Testis (tissue), 3 donors: ENCODE data around the gene C3. TPM values are rescaled to one million over a fixed set of nuclear protein-coding genes. Genes with fewer than 3 reads are reported as not detected.

Experiments
- DNase-seq: peaks from one replicate; pipeline ENCODE4 v3.0.0-alpha.2; 2019
- H3K27ac ChIP-seq, 2 donors: fragments of 200-600 bp; sonication (generic); one replicate each; pipeline ENCODE4 v1.5.1; 2019
- H3K27me3 ChIP-seq: fragments of 200-600 bp; sonication (generic); one replicate; pipeline ENCODE4 v1.5.1; 2019
- H3K36me3 ChIP-seq: fragments of 200-600 bp; sonication (generic); one replicate; pipeline ENCODE4 v1.5.1; 2017; ENCODE audit warnings: low read depth; ENCODE audit errors: missing control alignments
- H3K4me1 ChIP-seq: fragments of 200-600 bp; sonication (generic); one replicate; pipeline ENCODE4 v1.5.1; 2019
- H3K4me3 ChIP-seq, 2 donors: fragments of 200-600 bp; sonication (generic); one replicate each; pipeline ENCODE4 v1.5.1; 2017 to 2019
- H3K9me3 ChIP-seq: fragments of 200-600 bp; sonication (generic); one replicate; pipeline ENCODE4 v1.5.1; 2017
- POLR2A ChIP-seq: fragments of 450-650 bp; IDR thresholded peaks from one replicate; pipeline ENCODE4 v1.6.1; 2017; ENCODE audit warnings: antibody characterized with exemption, mild to moderate bottlenecking, moderate library complexity
- WGBS, 2 donors: methylation state at CpG; one replicate each; pipeline ENCODE4 v1.1.5; 2018; 5-methylcytosine and 5-hydroxymethylcytosine counted together
- intact Hi-C: fragments of 100-400 bp; cut with DNase I; formaldehyde crosslinking; loops from one replicate; pipeline ENCODE4 v1.15.1; 2023; ENCODE audit warnings: low total_unique reads
- polyA plus RNA-seq: library from polyadenylated mRNA; stranded (reverse); fragments of 350-450 nt; fragmentation: Illumina TruSeq; extraction: RNeasy Lipid Tissue Mini Kit (QIAGEN cat#74804); gene quantifications from one replicate; pipeline ENCODE4 v1.2.3, GENCODE V29; 2014; ENCODE audit warnings: low read depth, low replicate concordance; ENCODE audit not compliant: insufficient read depth
- total RNA-seq, 2 donors: library from RNA; depleted of rRNA; stranded (reverse); fragments of >200 nt; gene quantifications; one replicate each; pipeline ENCODE4 v1.2.3, GENCODE V29; 2016
- TF ChIP-seq, protein P1 (sequence below), 3 experiments: fragments of 450-650 bp in 2 of 3; fragments of 200-600 bp in 1 of 3; sonication (generic) in 1 of 3; IDR thresholded peaks; one replicate each; pipeline ENCODE4 v1.5.1; 2016 to 2019; ENCODE audit warnings: antibody characterized with exemption in 3 of 3, mild to moderate bottlenecking in 2 of 3, moderate library complexity in 1 of 3

C3 gene
- total and polyA plus RNA-seq, 3 donors from 2014 or later: 49.5 to 500 (median 131) TPM

DNA sequence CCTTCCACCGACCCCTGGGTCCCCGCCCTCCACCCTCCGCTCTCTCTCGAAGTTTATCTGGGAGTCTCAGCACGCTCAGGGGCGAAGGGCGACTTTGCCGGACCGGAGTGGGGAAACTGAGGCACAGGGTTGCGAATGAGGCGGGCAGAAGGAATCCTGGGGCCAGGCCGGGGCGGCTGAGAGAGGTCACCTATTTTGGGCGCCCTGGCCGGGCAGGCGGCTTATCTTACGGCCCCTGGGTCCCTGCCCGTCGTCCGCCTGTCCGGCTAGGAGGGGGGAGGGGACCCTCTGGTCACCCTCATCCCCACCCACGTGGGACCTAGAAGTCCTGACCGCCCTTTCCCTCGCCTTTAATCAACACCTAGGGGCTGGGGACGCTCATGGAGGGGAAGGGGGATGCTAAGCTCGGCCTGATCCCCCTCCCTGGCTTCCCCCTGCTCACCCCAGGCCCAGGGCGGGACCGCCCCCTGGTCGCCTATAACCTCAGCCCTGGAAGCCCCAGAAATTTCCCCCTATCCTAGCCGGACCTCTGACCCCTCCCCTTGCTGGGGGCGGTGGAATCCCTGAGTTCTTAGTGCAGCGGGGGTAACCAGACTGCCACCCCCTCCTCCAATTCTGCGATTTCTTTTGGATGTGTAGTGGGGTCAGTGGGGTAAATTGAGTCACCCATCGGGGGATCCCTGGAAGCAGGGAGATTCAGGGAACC lies 19.6 kb upstream of the C3 start:
- Histone ChIP-seq H3K4me1 (peaks cover 41% of the 10 kb centered on the region), H3K9me3 (no peaks in the 10 kb centered on the region), H3K36me3 (no peaks in the 10 kb centered on the region), H3K27me3 (no peaks in the 10 kb centered on the region), H3K4me3 (peak overlapping the region; percentile 75 to 88), H3K27ac (peak overlapping the region; percentile 77 to 94)
- TF ChIP-seq, protein P1, sequence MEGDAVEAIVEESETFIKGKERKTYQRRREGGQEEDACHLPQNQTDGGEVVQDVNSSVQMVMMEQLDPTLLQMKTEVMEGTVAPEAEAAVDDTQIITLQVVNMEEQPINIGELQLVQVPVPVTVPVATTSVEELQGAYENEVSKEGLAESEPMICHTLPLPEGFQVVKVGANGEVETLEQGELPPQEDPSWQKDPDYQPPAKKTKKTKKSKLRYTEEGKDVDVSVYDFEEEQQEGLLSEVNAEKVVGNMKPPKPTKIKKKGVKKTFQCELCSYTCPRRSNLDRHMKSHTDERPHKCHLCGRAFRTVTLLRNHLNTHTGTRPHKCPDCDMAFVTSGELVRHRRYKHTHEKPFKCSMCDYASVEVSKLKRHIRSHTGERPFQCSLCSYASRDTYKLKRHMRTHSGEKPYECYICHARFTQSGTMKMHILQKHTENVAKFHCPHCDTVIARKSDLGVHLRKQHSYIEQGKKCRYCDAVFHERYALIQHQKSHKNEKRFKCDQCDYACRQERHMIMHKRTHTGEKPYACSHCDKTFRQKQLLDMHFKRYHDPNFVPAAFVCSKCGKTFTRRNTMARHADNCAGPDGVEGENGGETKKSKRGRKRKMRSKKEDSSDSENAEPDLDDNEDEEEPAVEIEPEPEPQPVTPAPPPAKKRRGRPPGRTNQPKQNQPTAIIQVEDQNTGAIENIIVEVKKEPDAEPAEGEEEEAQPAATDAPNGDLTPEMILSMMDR (IDR thresholded peaks at IDR 0.05): no peak
- no peak for TF ChIP-seq POLR2A
- intact Hi-C loops: no loop called here
- WGBS, 2 donors: 0 to 1% methylated on average over 4 to 30 of the region's 34 CpGs
- DNase-seq: no peak

DNA sequence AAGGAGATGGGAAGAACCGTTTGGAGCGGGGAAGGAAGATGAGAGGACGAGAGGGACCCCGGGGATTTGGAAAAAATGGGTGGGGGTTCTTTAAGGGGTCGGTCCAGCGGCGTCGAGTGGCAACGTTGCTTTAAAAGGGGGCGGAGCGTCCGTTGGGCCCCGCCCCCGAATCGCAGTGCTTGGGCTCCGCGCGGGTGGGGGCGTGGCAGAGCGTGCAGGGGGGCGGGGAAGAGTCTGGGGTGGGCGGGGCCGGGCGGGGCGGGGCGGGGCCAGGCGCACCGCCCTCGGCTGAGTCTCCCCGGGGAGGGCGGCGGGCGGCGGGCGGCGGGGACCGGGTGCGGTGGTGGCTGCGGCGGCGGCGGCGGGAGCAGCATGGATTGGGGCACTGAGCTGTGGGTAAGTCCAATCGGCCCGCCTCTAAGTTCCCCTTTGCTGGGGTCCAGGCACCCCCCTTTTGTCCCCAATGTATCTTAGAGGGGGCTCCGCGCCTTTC lies 19.0 kb upstream of the C3 start, which contains the start of gene TRIP10:
Gene TRIP10, plus strand, starts transcription at position 291 of the 493 bp plus-strand sequence. Its CDS starts 82 bp downstream, at position 373.
- Histone ChIP-seq H3K4me3 (peak within 1 kb of the TSS; percentile 75 to 88), H3K27me3 (no peaks in the 10 kb centered on the region), H3K4me1 (peaks cover 35% of the 10 kb centered on the region), H3K36me3 (no peaks in the 10 kb centered on the region), H3K27ac (peak within 1 kb of the TSS; percentile 81 to 94), H3K9me3 (no peaks in the 10 kb centered on the region)
- TF ChIP-seq POLR2A: no peak
- TF ChIP-seq, protein P1 (IDR thresholded peaks at IDR 0.05): no peak
- DNase-seq: peak; percentile 93
- 0% methylated on average over 14 to 19 of the region's 47 CpGs for WGBS, 2 donors
- intact Hi-C loops: no loop called here

DNA sequence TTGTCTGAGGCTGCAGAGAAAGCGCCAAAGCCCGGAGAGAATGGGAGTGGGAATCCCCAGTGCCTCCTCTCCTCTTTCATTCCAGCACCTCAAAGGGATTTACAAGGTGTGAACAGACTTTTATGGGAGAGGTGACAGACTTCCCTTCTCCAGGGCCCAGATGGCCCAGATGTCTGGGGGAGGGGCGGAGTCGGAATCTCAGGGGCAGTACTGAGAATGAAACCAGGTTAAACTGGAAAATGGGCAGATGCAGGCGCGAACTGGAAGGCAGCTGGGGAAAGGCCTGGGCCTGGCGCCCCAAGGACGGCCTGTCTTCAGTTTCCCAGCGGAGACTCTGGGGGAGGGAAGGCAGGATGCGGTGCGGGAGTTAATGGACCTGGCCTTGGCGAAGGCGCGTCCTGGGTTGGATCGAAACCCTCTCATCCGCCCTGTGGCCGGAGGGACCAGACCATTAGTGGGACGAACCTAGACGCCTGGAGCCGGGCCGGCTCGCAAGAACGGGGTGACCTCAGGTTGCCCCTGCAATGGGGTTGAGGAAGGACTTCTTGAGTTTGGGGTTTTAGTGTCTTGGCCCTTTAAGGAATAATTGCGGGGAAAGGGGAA lies 18.4 kb upstream of the C3 start:
- Histone ChIP-seq H3K27me3 (no peaks in the 10 kb centered on the region), H3K36me3 (no peaks in the 10 kb centered on the region), H3K4me1 (peaks cover 30% of the 10 kb centered on the region), H3K27ac (peak overlapping the region; percentile 81 to 94), H3K9me3 (no peaks in the 10 kb centered on the region), H3K4me3 (peak overlapping the region; percentile 36 to 88)
- DNase-seq: peak; percentile 61
- intact Hi-C loops: no loop called here
- WGBS, 2 donors: 0 to 1% methylated on average over 21 to 24 of the region's 24 CpGs
- TF ChIP-seq, protein P1 (IDR thresholded peaks at IDR 0.05): no peak
- TF ChIP-seq POLR2A: no peak

DNA sequence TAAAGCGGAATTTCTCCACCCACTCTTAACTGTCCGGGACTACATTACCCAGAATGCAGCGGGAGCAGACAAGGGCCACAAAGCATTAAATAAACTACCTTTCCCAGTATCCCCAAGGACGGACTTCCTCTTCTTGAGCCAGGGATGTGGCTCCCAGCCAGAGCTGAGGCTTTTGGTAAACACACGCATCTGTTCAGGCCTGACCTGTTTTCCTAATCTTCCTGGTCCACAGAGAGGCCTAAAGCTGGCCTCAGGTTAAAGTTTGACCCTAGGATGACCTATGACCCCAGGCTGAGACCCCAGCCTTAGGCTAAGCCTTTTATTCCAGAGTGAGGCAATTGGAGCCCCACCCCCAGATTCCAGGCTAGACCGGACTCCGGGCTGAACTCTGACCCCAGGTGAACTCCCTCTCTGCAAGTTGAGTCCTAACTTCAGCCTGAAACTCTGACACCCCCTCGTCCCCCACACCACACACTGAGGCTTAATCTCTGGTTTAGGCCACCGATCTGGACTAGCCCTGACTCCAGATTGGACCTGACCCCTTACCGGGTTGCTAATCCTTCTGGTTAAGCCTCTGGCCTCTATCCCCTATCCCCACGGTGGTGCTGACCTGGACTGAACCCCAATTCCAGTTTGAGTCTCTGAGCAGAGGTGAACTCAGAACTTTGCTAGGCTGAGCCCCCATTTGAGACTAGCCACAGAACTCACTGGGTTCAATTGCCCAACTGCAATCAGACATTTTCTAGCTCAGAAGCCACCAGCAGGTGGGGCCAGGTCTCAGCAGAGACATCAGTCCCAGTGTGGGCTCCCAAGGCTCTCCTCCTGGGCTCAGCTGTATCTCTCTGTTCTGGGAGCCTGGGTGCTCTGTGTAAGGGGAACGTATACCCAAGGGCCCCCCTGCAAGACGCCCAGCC lies 17.7 kb upstream of the C3 start:
- H3K4me1 ChIP-seq: peaks cover 27% of the 10 kb centered on the region
- no peaks in the 10 kb centered on the region for H3K27me3 ChIP-seq
- TF ChIP-seq POLR2A: no peak
- TF ChIP-seq, protein P1 (IDR thresholded peaks at IDR 0.05): peak; percentile 47 to 74 (median 64)
- peak; percentile 99 for DNase-seq
- H3K4me3 ChIP-seq: peak overlapping the region in 1 of 2 donors; percentile 88
- H3K27ac ChIP-seq: peak overlapping the region; percentile 81 to 94
- no peaks in the 10 kb centered on the region for H3K36me3 ChIP-seq
- WGBS, 2 donors: 0 to 11% methylated on average over 4 to 13 of the region's 13 CpGs
- no peaks in the 10 kb centered on the region for H3K9me3 ChIP-seq
- intact Hi-C loops: no loop called here
